GM21367 (cell line): ENCODE data around the gene ARHGEF4.

Source experiments
- ATAC-seq: cut with Tn5 transposase; IDR thresholded peaks from one replicate; pipeline ENCODE4 v1.9.1; 2021; ENCODE audit not compliant: unreplicated experiment

Gene ARHGEF4

DNA sequence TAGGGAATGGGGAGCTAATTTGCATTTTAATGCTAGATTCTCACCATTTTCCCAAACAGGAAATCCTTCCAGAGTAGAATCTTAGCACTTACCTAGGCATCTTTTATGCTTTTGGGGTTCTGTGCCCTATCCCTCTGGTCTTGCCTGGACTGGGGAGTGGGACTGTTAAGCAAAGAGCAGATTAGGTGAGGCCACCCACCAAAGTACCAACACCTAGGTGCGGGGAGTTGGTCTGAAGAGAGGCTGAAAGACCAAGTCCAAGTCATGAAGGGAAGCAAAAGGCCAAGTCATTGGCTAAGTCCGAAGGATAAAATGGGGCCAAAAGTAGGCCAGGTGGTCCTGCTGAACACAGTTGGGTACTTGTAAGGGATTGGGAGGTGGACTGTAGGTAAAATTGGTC, 169.8 kb downstream of the ARHGEF4 start:
- ATAC-seq: no peak

DNA sequence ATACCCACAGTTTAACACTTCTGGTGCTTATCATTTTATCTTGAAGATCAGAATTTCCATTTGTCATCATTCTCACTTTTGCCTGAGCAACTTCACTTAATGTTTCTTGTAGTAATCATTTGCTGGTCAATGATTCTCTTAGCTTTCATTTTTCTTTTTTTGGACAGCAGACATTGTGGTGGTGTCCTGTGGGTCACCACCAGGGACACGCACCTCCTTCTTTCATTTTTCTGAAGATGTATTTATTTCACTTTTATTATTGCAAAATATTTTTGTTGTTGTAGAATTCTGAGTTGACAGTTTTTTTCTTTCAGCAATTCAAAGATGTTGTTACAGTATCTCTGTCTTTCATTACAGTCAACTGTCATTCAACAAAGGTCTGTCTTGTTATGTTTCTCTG, 172.3 kb downstream of the ARHGEF4 start:
- ATAC-seq: no peak

DNA sequence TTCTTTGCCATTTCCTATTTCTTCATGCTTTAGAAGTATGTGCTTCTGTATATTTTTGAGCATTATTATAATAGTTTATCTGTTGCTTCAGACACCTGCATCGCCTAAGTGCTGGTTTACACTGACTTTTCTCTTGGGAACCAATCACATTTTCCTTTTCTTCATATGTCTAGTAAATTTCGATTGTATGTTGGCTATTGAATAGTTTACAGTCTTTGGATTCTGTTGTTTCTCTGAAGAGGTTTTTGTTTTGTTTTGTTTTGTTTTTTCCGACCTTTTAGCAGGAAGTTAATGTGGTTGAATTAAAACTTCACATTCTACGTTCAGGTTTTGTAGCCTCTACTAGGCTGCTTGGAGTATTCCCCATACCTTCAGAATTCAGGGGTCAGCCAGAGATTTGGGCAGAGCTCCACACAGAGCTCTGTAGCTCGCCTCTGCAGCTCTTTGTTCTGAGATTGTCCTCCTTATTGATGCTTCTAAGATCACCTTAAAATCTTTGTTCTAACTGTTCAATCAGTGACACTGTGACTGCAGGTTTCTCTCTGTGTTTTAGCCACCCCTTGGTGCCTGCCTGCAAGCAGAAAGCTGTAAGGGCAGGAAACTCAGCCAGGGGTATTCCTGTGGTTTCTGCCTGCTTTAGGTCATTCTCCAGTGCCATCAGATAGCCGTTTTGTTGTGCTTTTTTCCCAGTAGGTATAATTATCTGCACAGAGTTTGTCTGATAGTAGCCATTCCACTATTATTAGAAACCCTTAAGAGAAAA, 173.2 kb downstream of the ARHGEF4 start:
- ATAC-seq: no peak

- no peak for ATAC-seq
Measured at GRCh38 chr2:131010566-131010965, 173.9 kb downstream of the ARHGEF4 start.

- no peak for ATAC-seq
Measured at GRCh38 chr2:131011486-131011885, 174.8 kb downstream of the ARHGEF4 start.

GRCh38 chr2:131014141-131014540, 177.4 kb downstream of the ARHGEF4 start:
- ATAC-seq: no peak

DNA sequence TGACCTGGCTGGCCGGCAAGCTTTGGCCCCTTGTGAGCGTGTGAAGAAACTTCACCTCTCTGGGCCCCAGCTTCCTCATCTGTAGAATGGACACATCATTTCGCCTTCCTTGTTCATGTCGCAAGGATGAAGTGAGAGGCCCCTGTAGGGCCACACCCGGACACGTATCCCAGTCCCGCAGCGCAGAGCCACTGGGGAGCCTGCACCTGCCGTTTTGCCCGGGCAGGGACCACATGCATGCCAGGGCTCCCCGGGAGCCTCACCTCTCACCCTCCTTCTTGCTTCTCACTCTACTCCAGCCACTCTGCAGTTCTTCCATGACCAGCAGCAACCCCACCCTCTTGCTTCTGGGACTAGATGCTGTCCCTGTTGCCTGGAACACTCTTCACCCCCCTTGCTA, 179.1 kb downstream of the ARHGEF4 start:
- ATAC-seq: no peak

DNA sequence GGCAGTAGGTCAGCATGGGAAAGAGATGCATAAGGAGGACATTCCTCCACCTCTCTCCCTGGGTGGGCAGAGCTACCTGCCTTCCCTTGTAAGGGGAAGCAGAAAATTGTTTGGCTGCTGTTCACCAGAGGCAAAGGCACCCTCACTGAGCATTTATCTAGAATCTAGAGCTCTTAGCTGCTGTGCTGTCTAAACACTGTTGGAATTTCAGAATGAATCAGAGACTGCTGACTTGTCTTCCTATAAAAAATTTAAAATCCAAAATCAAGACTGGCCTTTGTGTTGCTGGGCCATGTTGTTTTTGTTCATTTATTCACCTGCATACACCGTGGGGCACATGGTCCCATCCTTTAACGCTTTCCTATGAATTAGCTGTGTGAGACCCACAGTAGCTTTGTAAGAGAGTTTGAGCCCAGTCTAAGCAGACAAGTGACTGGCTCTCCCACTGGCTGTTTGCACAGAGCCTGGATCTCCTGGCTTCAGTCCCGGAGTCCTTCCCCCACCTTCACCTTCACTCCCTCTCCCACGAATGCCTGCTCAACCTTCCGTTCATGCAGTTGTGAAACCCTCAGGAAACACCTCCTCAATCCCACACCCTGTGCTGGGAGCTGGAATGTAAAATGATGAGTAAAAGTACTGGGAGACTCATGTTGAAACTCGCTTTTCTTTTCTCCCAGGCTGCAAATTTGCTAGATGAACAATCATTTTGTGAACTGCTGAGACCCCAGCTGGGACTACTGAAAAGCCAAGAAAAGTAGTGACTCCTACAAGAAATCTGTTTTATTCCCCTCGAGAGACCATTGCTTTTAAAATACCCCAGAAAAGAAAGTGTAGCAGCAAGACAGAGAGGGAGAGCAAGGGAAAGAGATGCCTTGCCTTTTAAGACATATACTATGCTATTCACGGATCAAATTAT, 180.4 kb downstream of the ARHGEF4 start:
- no peak for ATAC-seq

GRCh38 chr2:131022731-131023130, 186.0 kb downstream of the ARHGEF4 start:
- ATAC-seq: no peak

- ATAC-seq: no peak
Measured at GRCh38 chr2:131023758-131024157, 187.0 kb downstream of the ARHGEF4 start.

DNA sequence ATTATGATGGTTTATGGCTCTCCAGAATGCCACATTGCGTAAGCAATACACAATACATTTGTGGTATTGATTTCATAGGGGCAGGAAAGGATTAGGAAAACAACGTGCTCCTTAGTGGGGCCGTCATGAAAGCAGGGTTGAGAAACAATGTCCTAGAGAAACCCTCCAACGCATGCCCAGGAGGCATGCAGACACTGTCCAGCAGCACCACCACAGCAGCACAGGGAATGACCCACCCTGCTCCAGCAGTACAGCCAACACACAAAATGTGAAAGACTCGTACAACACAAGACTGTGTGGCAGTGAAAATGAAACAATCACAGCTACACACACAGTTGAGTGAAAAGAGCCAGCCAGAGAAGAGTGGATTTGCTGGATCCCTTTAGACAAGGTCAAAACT, 190.2 kb downstream of the ARHGEF4 start:
- ATAC-seq: no peak

- no peak for ATAC-seq
Measured at GRCh38 chr2:131027566-131028528, 191.1 kb downstream of the ARHGEF4 start.

- no peak for ATAC-seq
Measured at GRCh38 chr2:131029812-131030211, 193.1 kb downstream of the ARHGEF4 start.

DNA sequence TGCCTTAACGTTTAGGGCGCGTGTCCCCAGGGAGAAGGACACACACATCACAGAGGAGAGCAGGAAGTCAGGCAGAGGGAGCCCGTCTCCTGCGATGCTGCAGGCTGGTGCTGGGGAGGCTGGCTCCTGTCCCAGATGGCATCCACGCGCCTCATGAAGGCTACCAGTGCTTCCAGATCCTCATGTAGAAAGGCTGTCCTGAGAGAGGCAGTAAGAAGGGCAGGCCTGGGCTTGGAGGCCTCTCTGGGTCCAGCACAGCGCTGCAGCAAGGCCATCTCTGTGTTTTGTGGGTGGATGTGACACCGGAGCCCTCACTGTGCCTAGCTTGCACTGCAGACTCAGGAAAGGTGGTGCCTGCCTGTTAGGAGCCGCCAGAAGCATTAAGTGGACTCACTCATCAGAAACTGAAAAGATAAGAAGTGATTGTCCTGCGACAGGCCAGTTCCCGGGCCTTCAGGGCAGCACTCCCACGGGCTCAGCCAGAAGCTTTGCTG, 193.8 kb downstream of the ARHGEF4 start:
- ATAC-seq: no peak

GRCh38 chr2:131031431-131031841, 194.7 kb downstream of the ARHGEF4 start:
- no peak for ATAC-seq

DNA sequence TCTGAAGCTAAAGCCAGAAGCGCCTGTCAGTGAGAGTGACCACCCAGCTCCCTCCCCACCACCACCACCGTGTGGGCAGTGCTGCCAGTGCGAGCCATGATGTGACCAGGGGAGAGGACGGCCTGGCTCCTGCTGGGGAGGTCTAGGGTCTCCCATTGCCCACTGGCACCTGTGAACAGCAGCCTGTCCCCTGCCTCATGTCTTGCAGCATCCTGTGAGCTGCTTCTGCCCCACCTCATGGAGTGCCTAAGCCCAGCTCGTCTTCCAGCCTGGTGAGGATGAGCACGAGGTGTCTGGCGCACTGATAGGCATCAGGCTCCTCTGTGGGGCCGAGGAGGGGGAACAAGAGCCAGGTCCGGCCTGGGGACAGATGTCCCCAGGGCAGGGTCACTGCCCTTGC, 195.2 kb downstream of the ARHGEF4 start:
- ATAC-seq: no peak

GRCh38 chr2:131032393-131032836, 195.7 kb downstream of the ARHGEF4 start:
- no peak for ATAC-seq

DNA sequence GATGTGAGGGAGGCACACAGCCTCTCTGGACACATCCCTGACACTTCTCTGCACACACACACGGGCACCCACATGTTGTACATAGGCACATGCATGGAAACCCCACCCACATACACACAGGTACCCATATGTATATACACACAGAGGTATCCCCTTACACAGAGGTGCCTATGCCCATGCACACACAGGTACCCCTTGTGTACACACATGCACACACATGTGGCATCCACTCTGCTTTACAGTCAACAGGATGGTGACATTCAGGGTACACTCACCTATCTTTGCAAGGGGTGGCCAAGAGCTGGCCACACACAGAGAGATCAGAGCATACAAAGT, 197.0 kb downstream of the ARHGEF4 start:
- no peak for ATAC-seq

- no peak for ATAC-seq
Measured at GRCh38 chr2:131034122-131035051, 197.7 kb downstream of the ARHGEF4 start.
